ENCODE data around the gene TENM3.

Gene TENM3

DNA sequence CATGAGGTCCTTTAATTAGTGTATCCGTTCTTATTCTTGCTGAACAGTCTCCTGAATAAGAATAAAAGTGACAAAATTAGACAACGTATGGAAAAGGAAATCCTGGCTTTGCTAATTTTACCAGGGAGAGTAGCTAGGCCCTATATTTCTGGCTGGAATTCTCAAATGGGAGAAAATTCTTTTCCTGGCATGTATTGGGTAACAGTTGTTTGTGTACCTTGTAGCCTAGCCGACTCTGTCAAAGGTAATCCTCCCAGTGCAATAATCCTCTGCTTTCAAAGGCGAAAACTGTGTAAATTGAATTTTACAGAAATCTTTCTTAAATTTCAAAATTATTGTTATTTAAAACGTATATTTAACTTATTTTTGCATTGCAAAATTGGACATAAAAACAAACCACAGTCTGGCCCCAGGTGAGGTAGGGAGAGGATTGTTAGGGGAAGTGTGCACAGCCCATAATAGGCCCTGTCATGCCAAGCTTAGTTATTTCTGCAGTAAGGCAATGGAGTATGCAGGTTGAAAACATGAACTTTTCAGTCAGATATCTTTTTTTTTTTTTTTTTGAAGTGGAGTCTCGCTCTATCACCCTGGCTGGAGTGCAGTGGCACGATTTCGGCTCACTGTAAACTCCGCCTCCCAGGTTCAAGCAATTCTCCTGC is 18.9 kb upstream of the TENM3 start:
- TF ChIP-seq, protein P1, sequence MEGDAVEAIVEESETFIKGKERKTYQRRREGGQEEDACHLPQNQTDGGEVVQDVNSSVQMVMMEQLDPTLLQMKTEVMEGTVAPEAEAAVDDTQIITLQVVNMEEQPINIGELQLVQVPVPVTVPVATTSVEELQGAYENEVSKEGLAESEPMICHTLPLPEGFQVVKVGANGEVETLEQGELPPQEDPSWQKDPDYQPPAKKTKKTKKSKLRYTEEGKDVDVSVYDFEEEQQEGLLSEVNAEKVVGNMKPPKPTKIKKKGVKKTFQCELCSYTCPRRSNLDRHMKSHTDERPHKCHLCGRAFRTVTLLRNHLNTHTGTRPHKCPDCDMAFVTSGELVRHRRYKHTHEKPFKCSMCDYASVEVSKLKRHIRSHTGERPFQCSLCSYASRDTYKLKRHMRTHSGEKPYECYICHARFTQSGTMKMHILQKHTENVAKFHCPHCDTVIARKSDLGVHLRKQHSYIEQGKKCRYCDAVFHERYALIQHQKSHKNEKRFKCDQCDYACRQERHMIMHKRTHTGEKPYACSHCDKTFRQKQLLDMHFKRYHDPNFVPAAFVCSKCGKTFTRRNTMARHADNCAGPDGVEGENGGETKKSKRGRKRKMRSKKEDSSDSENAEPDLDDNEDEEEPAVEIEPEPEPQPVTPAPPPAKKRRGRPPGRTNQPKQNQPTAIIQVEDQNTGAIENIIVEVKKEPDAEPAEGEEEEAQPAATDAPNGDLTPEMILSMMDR (IDR thresholded peaks at IDR 0.05; ENCODE audit: control insufficient read depth, insufficient read depth, low read depth, low read length, missing control alignments) = no peak
- H3K4me3 ChIP-seq (ENCODE audit: control insufficient read depth, low read depth, low read length) = no peak overlapping the region
- DNase-seq (ENCODE audit: low read depth) = no peak

DNA sequence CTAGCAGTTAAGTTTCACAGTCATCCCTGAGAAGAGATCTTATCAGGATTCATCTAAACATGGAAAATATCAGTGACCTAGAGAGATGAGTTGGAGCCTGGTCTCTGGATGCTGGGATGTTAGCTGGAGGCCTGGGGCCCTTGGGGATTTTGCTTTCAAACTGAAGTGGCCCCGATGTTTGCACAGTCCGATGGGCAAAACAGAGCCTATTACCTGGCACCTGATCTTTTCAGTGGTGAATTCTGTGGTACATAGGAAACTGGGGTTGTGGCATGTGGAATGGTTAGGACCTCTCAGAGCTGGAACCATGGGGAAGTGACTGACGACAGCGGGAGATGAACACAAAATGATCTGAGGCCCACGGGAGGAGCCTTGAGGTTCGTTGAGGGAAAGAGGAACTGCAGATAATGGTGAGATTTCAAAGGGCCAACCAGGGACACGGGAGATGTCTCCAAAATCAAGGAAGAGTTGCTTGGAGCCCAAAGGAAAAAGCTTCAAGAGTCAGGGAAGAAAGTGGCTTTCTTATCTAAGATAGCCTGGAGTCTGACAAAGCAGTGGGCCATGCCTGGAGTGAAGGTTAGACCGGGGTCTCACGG is 17.8 kb upstream of the TENM3 start:
- H3K4me3 ChIP-seq (ENCODE audit: control insufficient read depth, low read depth, low read length) = no peak overlapping the region
- TF ChIP-seq, protein P1 (IDR thresholded peaks at IDR 0.05; ENCODE audit: control insufficient read depth, insufficient read depth, low read depth, low read length, missing control alignments) = no peak
- DNase-seq (ENCODE audit: low read depth) = no peak

DNA sequence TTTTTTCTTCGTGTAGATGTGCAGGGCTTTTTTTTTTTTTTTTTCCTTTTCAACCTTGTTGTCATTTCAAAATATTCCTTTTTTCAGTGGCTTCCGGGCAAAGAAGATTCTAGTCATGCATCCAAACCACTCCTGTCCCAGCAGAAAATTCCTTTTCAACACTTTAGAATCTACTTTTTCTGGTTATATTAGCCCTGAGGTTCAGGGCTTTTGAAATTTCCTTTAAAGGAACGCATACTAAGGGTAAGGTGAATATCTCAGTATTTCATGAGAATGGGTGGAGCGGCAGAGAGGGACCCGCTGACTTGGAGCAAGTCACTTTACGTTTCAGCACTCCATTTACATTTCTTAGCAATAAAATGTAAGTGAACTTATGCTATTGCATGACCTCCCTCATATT is 15.6 kb upstream of the TENM3 start:
- TF ChIP-seq, protein P1 (IDR thresholded peaks at IDR 0.05; ENCODE audit: control insufficient read depth, insufficient read depth, low read depth, low read length, missing control alignments) = no peak
- no peak for DNase-seq (ENCODE audit: low read depth)
- no peak overlapping the region for H3K4me3 ChIP-seq (ENCODE audit: control insufficient read depth, low read depth, low read length)

DNA sequence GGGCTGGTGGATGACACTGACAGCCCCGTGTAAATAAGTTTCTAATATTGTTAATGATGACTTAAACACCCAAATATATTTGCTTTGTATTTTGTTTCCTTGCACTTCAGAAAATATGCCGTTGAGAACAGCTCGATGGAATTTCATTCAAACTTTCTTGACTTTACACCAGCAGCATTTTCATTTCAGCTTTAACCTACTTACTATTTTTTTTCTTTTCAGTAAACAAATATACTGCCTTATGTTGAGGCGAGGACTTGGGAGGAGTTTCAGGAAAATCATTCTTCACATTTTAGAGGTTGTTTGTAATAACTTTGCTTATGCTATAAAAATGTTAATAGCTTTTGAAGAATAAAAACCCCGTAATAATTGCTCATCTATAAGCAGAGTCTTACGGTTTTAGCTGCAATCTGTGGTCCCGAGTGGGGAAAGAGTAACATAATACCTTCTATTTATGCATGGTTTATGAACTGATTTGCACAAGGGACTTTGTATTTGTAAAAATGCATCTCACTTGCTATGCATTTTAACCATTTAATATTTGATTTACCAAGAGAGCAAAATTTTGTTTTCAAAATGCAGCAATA is 14.1 kb upstream of the TENM3 start:
- no peak for DNase-seq (ENCODE audit: low read depth)
- TF ChIP-seq, protein P1 (IDR thresholded peaks at IDR 0.05; ENCODE audit: control insufficient read depth, insufficient read depth, low read depth, low read length, missing control alignments) = no peak

DNA sequence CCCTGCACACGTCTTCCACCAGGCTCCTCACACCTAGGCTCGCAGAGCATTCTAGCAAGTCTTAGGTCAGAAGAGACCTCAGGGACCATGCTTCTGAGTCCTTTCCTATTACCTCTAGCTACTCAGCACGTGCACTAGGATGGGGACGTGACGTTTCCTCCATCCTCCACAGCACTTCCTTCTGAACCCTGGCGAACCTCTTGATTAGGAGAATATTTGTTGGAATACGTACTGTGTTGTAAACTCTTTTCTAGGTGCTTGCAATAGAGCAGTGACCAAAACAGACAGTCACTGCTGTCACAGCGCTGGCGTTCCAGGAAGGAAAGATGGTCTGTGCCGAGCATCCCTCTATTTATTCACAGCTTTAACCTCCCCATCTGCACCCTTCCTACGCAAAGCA is 12.9 kb upstream of the TENM3 start:
- TF ChIP-seq, protein P1 (IDR thresholded peaks at IDR 0.05; ENCODE audit: control insufficient read depth, insufficient read depth, low read depth, low read length, missing control alignments) = no peak
- no peak overlapping the region for H3K4me3 ChIP-seq (ENCODE audit: control insufficient read depth, low read depth, low read length)
- DNase-seq (ENCODE audit: low read depth) = no peak

More for the DNA sequence above, 14.1 kb upstream of the TENM3 start:
- H3K4me3 ChIP-seq (ENCODE audit: control insufficient read depth, low read depth, low read length) = no peak overlapping the region

DNA sequence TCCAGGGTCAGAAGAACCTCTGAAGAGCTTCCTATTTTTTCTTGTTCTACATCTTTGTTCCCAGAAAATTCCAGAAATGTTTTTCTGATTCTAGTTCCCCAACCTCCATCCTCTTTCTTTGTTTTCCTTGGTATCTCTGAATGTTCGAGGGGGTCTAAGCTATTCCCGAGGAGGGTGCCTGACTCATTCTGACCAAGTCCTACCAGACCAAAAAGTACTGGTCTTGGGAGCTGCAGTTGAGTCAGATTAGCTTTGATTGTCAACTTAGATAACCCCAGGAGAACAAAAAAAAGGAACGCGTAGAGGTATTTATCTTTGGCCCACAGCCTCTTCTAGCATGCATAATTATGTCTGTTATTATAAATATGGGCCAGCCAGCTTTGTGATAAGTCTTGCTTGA is 12.1 kb upstream of the TENM3 start:
- DNase-seq (ENCODE audit: low read depth) = no peak
- TF ChIP-seq, protein P1 (IDR thresholded peaks at IDR 0.05; ENCODE audit: control insufficient read depth, insufficient read depth, low read depth, low read length, missing control alignments) = no peak
- no peak overlapping the region for H3K4me3 ChIP-seq (ENCODE audit: control insufficient read depth, low read depth, low read length)
